KOPT-K1 (cell line): ENCODE measurements around the gene ACVR1B.

ENCODE experiments used
- H3K27ac ChIP-seq: fragments of 200-600 bp; sonication (generic); 2 replicates; pipeline ENCODE4 v1.5.1; 2016; ENCODE audit warnings: antibody characterized with exemption, mild to moderate bottlenecking, low read depth, low read length; ENCODE audit not compliant: poor library complexity, severe bottlenecking
- H3K36me3 ChIP-seq: fragments of 200-600 bp; sonication (generic); 2 replicates; pipeline ENCODE4 v1.5.1; 2017; ENCODE audit warnings: antibody characterized with exemption, mild to moderate bottlenecking, low read length, moderate library complexity; ENCODE audit not compliant: insufficient read depth
- H3K9me3 ChIP-seq: fragments of 200-600 bp; sonication (generic); 2 replicates; pipeline ENCODE4 v1.5.1; 2017; ENCODE audit warnings: antibody characterized with exemption, low read length, mild to moderate bottlenecking; ENCODE audit not compliant: insufficient read depth, poor library complexity, severe bottlenecking

The ACVR1B gene

DNA sequence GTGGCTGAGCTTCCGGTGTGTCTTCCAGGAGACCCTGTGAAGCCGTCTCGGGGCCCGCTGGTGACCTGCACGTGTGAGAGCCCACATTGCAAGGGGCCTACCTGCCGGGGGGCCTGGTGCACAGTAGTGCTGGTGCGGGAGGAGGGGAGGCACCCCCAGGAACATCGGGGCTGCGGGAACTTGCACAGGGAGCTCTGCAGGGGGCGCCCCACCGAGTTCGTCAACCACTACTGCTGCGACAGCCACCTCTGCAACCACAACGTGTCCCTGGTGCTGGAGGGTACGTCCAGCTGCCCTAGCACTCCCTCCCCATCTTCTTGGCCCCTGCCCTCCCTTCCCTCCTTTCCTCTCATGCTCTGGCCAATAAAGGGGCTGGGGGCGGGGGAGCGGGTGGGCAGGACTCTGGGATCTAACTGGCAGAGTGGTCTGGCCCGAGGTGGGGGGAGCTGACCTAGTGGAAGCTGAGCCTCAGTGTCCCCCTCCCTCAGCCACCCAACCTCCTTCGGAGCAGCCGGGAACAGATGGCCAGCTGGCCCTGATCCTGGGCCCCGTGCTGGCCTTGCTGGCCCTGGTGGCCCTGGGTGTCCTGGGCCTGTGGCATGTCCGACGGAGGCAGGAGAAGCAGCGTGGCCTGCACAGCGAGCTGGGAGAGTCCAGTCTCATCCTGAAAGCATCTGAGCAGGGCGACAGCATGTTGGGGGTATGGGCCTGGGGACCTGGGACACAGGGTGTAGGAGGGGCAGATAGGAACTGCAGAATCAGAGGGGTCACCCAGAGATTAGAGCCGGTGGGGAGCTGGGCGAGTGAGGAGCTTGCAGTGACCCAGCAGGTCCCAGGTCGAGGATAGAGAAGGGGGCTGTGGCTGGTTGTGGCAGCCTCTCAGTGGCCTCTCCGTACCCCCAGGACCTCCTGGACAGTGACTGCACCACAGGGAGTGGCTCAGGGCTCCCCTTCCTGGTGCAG is 38.1 kb upstream of the ACVR1B start:
- Histone ChIP-seq H3K9me3 (no peaks in the 10 kb centered on the region), H3K36me3 (no peaks in the 10 kb centered on the region), H3K27ac (no peak overlapping the region)

DNA sequence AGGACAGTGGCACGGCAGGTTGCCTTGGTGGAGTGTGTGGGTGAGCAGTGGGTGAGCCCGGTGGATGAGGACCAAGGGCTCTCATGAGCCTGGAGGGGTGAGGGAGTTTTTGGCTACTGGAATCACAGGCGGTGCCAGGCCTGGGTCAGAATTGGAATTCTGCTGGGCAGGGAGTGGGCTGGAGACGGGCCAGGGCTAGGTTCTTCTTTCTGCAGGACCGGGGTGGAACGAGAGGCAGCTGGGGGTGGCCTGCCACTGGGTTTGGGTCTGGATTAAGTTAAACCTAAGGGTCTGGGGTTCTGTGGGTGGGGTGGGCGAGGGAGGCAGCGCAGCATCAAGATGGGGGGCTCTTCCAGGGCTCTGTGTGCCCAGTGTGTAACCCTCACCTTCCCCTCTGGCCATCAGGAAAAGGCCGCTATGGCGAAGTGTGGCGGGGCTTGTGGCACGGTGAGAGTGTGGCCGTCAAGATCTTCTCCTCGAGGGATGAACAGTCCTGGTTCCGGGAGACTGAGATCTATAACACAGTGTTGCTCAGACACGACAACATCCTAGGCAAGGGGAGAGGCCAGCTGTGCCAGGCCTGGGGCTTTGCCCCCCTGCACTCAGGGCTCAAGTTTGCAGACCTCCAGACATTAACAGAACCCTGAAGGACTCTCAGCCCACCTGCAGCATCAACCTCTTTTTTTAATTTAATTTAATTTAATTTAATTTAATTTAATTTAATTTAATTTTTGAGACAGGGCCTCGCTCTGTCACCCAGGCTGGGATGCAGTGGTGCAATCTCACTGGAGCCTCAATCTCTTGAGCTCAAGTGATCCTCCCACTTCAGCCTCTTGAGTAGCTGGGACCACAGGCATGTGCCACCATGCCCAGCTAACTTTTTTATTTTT is 37.2 kb upstream of the ACVR1B start:
- H3K9me3 ChIP-seq: no peaks in the 10 kb centered on the region
- no peaks in the 10 kb centered on the region for H3K36me3 ChIP-seq
- H3K27ac ChIP-seq: no peak overlapping the region

DNA sequence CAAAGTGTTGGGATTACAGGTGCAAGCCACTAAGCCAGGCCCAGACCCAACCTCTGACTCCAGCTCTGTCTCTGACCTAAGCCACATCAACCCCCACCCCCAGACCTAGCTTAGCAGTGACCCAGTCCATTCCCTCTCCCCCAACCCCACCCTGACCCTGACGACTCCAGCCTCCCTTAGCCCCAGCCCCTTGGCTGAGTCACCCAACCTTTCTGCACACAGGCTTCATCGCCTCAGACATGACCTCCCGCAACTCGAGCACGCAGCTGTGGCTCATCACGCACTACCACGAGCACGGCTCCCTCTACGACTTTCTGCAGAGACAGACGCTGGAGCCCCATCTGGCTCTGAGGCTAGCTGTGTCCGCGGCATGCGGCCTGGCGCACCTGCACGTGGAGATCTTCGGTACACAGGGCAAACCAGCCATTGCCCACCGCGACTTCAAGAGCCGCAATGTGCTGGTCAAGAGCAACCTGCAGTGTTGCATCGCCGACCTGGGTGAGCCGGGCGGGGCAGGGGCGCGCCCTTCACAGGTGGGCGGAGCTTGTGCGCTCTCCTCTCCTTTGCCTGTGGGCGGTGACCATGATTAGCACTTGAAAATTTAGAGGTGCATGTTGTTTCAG is 36.4 kb upstream of the ACVR1B start:
- Histone ChIP-seq H3K36me3 (no peaks in the 10 kb centered on the region), H3K27ac (no peak overlapping the region), H3K9me3 (no peaks in the 10 kb centered on the region)

DNA sequence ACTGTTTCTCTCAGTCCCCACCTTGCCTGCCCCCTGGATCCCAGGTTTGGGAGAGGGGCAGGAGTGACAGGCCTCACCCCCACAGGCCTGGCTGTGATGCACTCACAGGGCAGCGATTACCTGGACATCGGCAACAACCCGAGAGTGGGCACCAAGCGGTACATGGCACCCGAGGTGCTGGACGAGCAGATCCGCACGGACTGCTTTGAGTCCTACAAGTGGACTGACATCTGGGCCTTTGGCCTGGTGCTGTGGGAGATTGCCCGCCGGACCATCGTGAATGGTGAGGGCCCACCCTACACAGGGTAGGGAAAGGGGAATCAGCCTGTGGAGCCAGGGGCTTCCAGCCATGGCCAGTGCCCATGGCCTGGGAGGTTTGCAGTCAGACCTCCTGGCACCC is 35.5 kb upstream of the ACVR1B start:
- H3K9me3 ChIP-seq: no peaks in the 10 kb centered on the region
- H3K27ac ChIP-seq: no peak overlapping the region
- no peaks in the 10 kb centered on the region for H3K36me3 ChIP-seq

DNA sequence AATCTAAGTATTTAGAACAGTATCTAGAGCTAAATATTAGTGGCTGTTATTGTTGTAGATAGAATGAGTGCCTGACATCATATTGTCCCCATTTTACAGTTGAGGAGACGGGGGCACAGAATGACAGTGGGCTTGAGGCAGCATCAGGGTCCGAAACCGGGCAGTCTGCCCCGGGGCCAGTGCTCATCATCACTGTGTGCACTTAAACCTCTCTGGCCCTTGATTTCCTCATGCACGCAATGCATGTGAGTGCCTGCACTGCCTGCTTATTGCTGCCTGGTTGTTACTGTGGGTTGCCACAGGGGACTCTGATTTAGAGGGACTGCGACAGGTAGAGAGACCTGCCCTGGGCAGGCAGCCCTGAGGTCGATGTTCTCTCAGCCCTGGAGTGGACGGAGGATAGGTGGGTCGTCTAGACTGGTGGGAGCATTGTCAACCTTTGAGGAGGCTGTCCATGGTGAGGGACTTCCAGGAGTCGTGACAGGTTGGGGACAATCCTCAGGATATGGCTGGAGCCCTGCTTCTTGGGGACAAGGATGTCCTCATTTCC is 34.4 kb upstream of the ACVR1B start:
- H3K36me3 ChIP-seq: no peaks in the 10 kb centered on the region
- H3K9me3 ChIP-seq: no peaks in the 10 kb centered on the region
- no peak overlapping the region for H3K27ac ChIP-seq

DNA sequence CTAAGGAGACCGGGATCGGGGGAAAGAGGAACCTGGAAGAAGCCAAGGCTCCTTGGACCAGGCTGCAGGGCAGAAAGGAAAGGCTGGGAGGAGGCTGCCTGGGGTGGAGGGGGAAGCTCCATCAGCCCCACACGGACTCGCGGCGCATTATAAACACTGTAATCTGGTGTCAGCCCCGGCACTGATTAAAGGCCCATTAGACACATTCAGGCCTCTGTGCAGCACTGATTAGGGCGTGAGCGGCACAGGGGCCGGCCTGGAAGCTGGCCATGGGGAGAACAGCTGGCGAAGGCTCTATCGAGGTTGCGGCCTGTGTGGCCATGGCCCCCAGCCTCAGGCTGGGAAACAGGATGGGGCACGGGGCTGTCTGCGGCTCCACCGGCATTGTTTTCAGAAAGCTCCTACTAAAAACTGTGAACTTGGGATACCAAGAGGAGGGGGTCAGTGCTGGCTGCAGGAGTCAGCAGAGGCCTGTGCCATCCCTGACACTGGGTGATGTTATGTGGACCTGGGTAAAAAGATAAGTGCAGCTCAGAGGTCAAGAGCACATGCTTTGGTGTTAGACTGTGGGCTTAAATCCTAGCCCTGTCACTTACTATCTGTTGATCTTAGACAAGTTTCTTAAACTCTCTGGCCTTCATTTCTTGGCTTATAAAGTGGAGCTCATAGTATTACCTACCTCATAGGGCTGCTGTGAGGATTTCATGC is 33.6 kb upstream of the ACVR1B start:
- no peaks in the 10 kb centered on the region for H3K36me3 ChIP-seq
- no peaks in the 10 kb centered on the region for H3K9me3 ChIP-seq
- no peak overlapping the region for H3K27ac ChIP-seq

DNA sequence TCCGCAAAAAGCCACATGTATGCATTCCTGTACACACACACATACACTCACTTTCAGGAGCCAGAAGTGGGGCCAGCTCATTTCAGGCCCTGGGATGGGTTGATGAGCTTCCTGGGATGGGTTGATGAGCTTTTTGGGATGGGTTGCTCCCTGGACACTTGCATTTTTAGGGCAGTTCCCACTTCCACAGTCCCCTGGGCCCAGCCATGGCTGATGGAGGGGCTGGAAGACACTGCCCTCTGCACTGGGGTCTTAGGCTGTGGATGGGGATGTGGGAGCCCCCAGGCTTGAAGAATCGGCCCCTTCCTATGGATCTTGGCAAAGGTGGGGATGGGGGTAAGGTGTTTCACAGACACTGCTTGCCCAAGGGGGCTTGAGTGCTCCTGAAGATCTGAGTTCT is 31.5 kb upstream of the ACVR1B start:
- Histone ChIP-seq H3K27ac (no peak overlapping the region), H3K36me3 (no peaks in the 10 kb centered on the region), H3K9me3 (no peaks in the 10 kb centered on the region)

DNA sequence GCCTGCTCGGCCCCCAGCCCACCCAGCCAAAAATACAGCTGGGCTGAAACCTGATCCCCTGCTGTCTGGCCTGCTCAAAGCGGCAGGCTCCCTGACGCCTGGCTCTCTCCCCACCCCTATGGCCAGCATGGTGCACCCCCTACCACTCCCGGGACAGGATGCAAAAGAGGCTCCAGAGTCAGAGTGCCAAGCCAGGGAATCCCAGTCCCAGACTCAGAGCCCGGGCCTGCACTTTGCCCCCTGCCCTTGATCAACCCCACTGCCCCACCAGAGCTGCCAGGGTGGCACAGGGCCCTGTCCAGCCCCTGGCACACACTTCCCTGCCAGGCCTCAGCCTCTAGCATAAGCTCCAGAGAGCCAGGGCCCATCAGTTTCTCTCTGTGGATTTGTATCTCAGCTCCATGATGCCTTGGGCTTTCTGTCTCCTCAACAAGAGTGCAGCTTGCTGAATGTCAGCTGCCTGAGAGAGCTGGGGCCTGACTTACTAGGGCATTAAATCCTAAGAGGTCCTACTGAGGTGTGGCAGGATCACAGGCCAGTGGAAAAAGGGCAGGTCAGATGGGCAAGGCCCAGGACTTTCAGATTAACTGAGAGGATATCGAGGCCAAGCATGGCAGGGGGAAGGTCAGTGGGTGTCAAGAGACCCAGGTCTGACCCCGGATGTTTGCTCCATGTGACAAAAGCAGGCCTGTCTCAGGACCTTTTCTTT is 30.3 kb upstream of the ACVR1B start:
- Histone ChIP-seq H3K27ac (no peak overlapping the region), H3K9me3 (no peaks in the 10 kb centered on the region), H3K36me3 (no peaks in the 10 kb centered on the region)

DNA sequence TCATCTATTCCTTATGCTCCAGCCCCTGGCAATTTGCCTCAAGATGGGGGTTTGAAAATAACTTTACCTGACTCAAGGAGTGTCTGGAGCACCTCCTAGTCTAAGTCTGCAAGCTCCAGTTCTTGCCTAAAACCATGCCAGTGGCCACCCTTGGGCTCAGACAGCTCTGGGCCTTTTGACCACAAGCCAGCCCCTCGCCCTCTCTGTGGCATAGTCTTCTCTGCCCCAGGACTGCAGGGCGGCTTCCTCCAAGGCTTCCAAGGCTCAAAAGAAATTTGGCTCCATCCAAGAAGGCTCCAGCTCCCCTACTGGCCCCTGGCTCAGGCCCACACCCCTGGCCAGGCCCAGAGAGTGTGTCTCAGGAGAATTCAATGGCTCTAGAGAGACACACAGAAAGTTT is 29.4 kb upstream of the ACVR1B start:
- Histone ChIP-seq H3K36me3 (no peaks in the 10 kb centered on the region), H3K27ac (no peak overlapping the region), H3K9me3 (no peaks in the 10 kb centered on the region)

DNA sequence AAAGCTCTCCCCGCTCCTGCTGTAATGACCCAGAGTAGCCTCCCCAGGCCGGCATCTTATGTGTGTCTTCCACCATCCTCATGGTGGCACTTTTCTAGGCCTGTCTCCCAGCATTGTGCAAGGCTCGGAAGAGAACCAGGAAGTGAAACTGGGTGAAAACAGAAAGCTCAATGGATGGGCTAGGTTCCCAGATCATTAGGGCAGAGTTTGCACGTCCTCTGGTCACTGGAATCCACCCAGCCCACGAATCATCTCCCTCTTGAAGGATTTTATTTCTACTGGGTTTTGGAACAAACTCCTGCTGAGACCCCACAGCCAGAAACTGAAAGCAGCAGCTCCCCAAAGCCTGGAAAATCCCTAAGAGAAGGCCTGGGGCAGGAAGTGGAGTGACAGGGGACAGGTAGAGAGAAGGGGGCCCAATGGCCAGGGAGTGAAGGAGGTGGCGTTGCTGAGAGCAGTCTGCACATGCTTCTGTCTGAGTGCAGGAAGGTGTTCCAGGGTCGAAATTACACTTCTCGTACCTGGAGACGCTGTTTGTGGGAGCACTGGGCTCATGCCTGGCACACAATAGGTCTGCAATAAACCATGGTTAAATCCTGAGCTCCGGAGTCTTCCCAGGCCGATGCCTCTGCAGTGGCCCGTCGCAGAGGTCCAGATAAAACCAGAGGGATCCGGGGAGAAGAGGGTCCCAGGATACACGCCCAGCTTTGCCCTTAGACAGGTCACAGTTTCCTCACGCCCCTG is 28.6 kb upstream of the ACVR1B start:
- H3K27ac ChIP-seq: no peak overlapping the region
- no peaks in the 10 kb centered on the region for H3K9me3 ChIP-seq
- no peaks in the 10 kb centered on the region for H3K36me3 ChIP-seq

DNA sequence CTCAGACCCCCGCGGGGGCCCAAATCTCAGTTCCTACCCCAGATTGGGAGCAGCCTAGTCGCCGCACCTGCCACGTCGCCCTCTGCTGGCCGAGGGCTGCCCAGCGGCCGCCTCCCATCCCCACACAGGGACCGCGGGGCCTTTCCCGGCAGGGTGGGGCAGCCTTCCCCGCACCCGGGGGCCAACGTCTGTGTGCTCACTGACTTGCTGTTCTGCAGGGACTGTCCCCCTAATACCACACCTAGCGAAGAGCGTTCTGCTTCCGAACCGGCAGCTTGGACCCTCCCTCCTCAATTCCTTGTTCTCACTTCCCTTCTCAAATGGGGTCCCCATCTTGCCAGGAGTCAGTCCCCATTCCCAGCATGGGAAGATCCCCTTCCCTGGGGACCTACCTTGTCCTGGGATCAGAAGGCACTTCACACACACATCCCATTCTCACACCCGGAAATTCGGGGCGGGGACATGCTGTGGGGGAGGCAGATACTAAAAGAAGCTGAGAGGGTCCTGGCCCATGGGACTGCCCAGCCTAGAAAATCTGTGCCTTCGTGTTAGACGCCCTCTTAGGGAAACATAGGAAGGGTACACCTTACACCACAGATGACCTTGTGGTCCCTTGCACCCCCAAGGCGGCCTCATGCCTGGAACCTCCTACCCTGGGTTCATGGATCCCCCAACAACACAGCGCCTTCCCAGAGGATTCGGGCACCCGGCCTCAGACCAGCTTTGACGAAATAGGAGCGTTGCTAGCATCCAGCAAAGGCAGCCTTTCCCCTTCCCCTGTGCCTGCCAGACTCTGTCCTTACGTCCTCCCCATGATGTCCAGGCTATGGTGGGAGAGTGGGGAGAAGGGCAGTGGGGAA is 27.8 kb upstream of the ACVR1B start:
- no peaks in the 10 kb centered on the region for H3K9me3 ChIP-seq
- H3K36me3 ChIP-seq: no peaks in the 10 kb centered on the region
- H3K27ac ChIP-seq: no peak overlapping the region

DNA sequence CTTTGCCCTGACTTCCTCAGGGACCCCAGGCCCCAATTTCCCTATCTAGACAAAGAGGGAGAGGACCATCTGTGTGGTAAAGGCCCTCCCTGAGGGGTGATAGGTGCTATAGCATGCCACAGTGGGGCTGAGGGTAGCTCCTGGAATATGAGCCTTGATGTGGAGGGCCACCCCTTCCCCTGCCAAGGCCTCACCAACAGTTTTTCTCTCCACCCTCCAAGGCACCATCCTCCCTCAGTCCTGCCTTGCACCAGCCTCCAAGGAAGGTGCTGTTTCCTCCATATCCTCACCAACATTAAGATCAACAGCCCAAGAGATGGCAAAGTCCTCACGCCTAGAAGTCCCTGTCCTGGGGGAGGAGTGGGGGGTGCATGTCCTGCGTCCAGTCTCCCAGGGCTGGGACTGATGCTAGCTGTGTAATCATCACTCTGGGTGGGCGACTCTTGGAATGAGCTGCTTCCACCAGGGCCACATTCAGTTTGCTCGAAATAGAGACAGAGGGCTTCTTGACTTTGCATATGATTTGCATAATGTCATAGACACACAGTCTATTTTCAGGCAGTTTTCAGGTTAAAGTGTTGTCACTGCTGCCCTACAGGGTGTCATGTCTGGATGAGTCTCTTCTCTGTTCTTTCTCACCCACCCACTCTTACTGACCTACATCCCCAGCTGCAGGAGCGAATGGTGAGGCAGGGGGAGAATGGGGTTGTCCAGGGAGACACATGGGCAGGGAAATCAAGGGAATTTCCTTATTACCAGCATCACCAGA is 26.8 kb upstream of the ACVR1B start:
- Histone ChIP-seq H3K27ac (no peak overlapping the region), H3K36me3 (no peaks in the 10 kb centered on the region), H3K9me3 (no peaks in the 10 kb centered on the region)
